ENCODE measurements around the gene HPN.
"Not testable (repeated sequence)": the region's sequence is repeated elsewhere in the genome, so short reads cannot be mapped to it uniquely, and the experiment has no call there.

The HPN gene

GRCh38 chr19:35044317-35045117, 3.0 kb downstream of the HPN start:
- no peak for DNase-seq

GRCh38 chr19:35045667-35046300, 4.3 kb downstream of the HPN start:
- no peak for DNase-seq

- DNase-seq = no peak
Measured at GRCh38 chr19:35046461-35046860, 4.9 kb downstream of the HPN start.

GRCh38 chr19:35048911-35049411, 7.4 kb downstream of the HPN start:
- DNase-seq = no peak

GRCh38 chr19:35049456-35049855, 7.9 kb downstream of the HPN start:
- no peak for DNase-seq

- not testable (repeated sequence) for DNase-seq
Measured at GRCh38 chr19:35050662-35051061, 9.1 kb downstream of the HPN start.

GRCh38 chr19:35051268-35051667, 9.7 kb downstream of the HPN start:
- not testable (repeated sequence) for DNase-seq

GRCh38 chr19:35051796-35052195, 10.3 kb downstream of the HPN start:
- DNase-seq = no peak

GRCh38 chr19:35052599-35053190, 11.2 kb downstream of the HPN start:
- no peak for DNase-seq

- no peak for DNase-seq
Measured at GRCh38 chr19:35053667-35054293, 12.3 kb downstream of the HPN start.

- DNase-seq = no peak
Measured at GRCh38 chr19:35054626-35055025, 13.1 kb downstream of the HPN start.

- no peak for DNase-seq
Measured at GRCh38 chr19:35055715-35056179, 14.2 kb downstream of the HPN start.

GRCh38 chr19:35056513-35057063, 15.1 kb downstream of the HPN start:
- no peak for DNase-seq

- DNase-seq = no peak
Measured at GRCh38 chr19:35058370-35058769, 16.8 kb downstream of the HPN start.

GRCh38 chr19:35059006-35059798, 17.7 kb downstream of the HPN start:
- DNase-seq = no peak

GRCh38 chr19:35059799-35060091, 18.2 kb downstream of the HPN start:
- DNase-seq = no peak

- DNase-seq = no peak
Measured at GRCh38 chr19:35060160-35060855, 18.8 kb downstream of the HPN start.

GRCh38 chr19:35061583-35062373, 20.3 kb downstream of the HPN start:
- DNase-seq = no peak

GRCh38 chr19:35062942-35063341, 21.4 kb downstream of the HPN start:
- no peak for DNase-seq

GRCh38 chr19:35063940-35064818, 22.7 kb downstream of the HPN start:
- no peak for DNase-seq

Measured in activated gamma-delta T cell (primary cell).